Measurements from ENCODE around the gene HTRA1.

- TF ChIP-seq, protein P1, sequence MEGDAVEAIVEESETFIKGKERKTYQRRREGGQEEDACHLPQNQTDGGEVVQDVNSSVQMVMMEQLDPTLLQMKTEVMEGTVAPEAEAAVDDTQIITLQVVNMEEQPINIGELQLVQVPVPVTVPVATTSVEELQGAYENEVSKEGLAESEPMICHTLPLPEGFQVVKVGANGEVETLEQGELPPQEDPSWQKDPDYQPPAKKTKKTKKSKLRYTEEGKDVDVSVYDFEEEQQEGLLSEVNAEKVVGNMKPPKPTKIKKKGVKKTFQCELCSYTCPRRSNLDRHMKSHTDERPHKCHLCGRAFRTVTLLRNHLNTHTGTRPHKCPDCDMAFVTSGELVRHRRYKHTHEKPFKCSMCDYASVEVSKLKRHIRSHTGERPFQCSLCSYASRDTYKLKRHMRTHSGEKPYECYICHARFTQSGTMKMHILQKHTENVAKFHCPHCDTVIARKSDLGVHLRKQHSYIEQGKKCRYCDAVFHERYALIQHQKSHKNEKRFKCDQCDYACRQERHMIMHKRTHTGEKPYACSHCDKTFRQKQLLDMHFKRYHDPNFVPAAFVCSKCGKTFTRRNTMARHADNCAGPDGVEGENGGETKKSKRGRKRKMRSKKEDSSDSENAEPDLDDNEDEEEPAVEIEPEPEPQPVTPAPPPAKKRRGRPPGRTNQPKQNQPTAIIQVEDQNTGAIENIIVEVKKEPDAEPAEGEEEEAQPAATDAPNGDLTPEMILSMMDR (conservative IDR thresholded peaks at IDR 0.05; ENCODE audit: low read depth, low read length) = no peak
- TF ChIP-seq RAD21 (IDR thresholded peaks at IDR 0.05; ENCODE audit: low read length) (no peak), POLR2A (IDR thresholded peaks at IDR 0.05; ENCODE audit: low read depth, low read length) (no peak), NFE2L2 (IDR thresholded peaks at IDR 0.05; ENCODE audit: low read depth, low read length) (no peak), BHLHE40 (IDR thresholded peaks at IDR 0.05; ENCODE audit: low read depth, low read length) (no peak), CEBPB (IDR thresholded peaks at IDR 0.05; ENCODE audit: low read depth, low read length) (no peak), RFX5 (IDR thresholded peaks at IDR 0.05; ENCODE audit: low read depth, low read length) (no peak), MAFK (IDR thresholded peaks at IDR 0.05; ENCODE audit: low read depth, low read length) (no peak)
- TF ChIP-seq, protein P2, sequence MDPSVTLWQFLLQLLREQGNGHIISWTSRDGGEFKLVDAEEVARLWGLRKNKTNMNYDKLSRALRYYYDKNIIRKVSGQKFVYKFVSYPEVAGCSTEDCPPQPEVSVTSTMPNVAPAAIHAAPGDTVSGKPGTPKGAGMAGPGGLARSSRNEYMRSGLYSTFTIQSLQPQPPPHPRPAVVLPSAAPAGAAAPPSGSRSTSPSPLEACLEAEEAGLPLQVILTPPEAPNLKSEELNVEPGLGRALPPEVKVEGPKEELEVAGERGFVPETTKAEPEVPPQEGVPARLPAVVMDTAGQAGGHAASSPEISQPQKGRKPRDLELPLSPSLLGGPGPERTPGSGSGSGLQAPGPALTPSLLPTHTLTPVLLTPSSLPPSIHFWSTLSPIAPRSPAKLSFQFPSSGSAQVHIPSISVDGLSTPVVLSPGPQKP (IDR thresholded peaks at IDR 0.05; ENCODE audit: borderline replicate concordance, low read depth, low read length) = no peak
Measured at GRCh38 chr10:122455376-122456079, 5.8 kb upstream of the HTRA1 start.

All from IMR-90 (cell line).